ENCODE results near the gene JMJD4. TPM values are rescaled to one million over a fixed set of nuclear protein-coding genes. Genes with fewer than 3 reads are reported as not detected.

The JMJD4 gene
- total and polyA plus RNA-seq, 2 of the 4 experiments (the other 2 are of a cell fraction) = 24.6 to 28.5 TPM

DNA sequence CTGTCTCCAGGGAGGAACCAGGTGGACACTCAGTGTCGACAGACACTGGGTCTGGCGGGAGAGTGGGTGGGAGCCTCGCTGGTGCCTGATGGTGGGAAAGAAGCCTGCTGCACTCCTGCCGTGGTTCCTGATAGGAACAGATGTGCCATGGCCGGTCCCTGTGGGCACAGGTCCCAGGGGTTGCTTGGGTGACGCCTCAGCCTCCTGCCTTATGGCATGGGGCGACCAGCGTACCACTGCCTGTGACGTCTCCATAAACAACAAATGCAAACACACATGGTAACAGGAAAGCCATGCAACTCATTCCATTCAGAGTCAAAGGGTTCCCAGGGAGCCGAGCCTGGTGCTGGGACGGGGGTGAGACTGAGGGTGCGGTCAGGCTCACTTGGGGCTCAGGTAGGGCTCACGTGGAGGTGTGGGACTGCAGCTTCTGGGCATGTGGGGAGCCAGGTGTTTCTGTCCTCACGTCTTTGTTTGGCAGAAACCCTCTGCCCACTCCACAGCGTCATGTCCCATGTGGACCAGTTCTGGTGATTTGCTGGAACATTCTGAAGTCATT is 34.9 kb upstream of the JMJD4 start:
- no peak for TF ChIP-seq MAFK (IDR thresholded peaks at IDR 0.05; ENCODE audit: low read depth, low read length)
- TF ChIP-seq, protein P1, sequence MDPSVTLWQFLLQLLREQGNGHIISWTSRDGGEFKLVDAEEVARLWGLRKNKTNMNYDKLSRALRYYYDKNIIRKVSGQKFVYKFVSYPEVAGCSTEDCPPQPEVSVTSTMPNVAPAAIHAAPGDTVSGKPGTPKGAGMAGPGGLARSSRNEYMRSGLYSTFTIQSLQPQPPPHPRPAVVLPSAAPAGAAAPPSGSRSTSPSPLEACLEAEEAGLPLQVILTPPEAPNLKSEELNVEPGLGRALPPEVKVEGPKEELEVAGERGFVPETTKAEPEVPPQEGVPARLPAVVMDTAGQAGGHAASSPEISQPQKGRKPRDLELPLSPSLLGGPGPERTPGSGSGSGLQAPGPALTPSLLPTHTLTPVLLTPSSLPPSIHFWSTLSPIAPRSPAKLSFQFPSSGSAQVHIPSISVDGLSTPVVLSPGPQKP (IDR thresholded peaks at IDR 0.05; ENCODE audit: borderline replicate concordance, low read depth, low read length) = no peak
- no peaks in the 10 kb centered on the region for H3K27me3 ChIP-seq (ENCODE audit: control insufficient read depth, insufficient read depth, low read length)
- in situ Hi-C loops (cut with MboI; ENCODE audit: low sequenced_read_pairs) (loop anchor here (10.0 kb wide), 1 partner anchor 315 kb away; the partner anchor contains the start of gene ARF1), intact Hi-C loops (cut with micrococcal nuclease) (no loop called here), dilution Hi-C loops (cut with HindIII; ENCODE audit: low sequenced_read_pairs, unreplicated experiment) (no loop called here)
- peaks cover 16% of the 10 kb centered on the region for H3K9me1 ChIP-seq (ENCODE audit: insufficient read depth, low read length)
- no peak overlapping the region for H3K9ac ChIP-seq (ENCODE audit: low read depth, low read length)
- WGBS, 2 experiments (ENCODE audit: extremely low coverage in 2 of 2, insufficient read length in 1 of 2) = no CpG with 5 or more reads among the region's 15 CpGs
- no peak overlapping the region for H3K18ac ChIP-seq (ENCODE audit: low read depth, low read length)
- H3K36me3 ChIP-seq (ENCODE audit: control insufficient read depth, insufficient read depth, low read length) = peaks cover 33% of the 10 kb centered on the region
- no peak overlapping the region for H3K23ac ChIP-seq (ENCODE audit: low read depth, low read length)
- H3K4me3 ChIP-seq (ENCODE audit: insufficient read depth, low read depth, low read length) = no peak overlapping the region
- no peak overlapping the region for H4K8ac ChIP-seq (ENCODE audit: low read depth in 2 of 2, low read length in 2 of 2)
- H4K91ac ChIP-seq (ENCODE audit: insufficient read depth, low read depth, low read length) = no peak overlapping the region
- peaks cover 5 to 35% of the 10 kb centered on the region in 2 experiments; a peak in 3 of 4 replicates for H3K79me1 ChIP-seq (ENCODE audit: low read depth in 1 of 2, low read length in 2 of 2)
- H2BK15ac ChIP-seq (ENCODE audit: low read depth, low read length) = no peak overlapping the region
- H3K56ac ChIP-seq (ENCODE audit: extremely low read depth, insufficient read depth, low read length) = no peak overlapping the region
- H4K20me1 ChIP-seq (ENCODE audit: insufficient read depth, low read length) = peaks cover 19% of the 10 kb centered on the region
- no peak overlapping the region for H2BK20ac ChIP-seq (ENCODE audit: low read depth, low read length)
- no peak overlapping the region for H2BK120ac ChIP-seq (ENCODE audit: low read depth, low read length)
- H3K4me2 ChIP-seq (ENCODE audit: low read depth, low read length) = no peak overlapping the region
- no peak overlapping the region for H2AK9ac ChIP-seq (replicated peaks; ENCODE audit: low read depth, low read length, poor library complexity)
- H2AK5ac ChIP-seq (ENCODE audit: low read depth, low read length) = no peak overlapping the region
- H3K4me1 ChIP-seq (ENCODE audit: control insufficient read depth, insufficient read depth, low read length) = peaks cover 2% of the 10 kb centered on the region; the same call in 1 of the 2 replicates
- H3K27ac ChIP-seq (ENCODE audit: insufficient read depth, low read length) = no peak overlapping the region
- no peaks in the 10 kb centered on the region for H3K9me3 ChIP-seq (ENCODE audit: control insufficient read depth, insufficient read depth, low read length)
- H3K4ac ChIP-seq (ENCODE audit: low read depth, low read length) = no peak overlapping the region
- no TSS peak for BruUV-seq (replicated peaks)
- DNase-seq = no peak
- no peak for ATAC-seq (ENCODE audit: low read depth)
- no peak overlapping the region for H2AFZ ChIP-seq (replicated peaks; ENCODE audit: low read length, poor library complexity)
- POLR2A ChIA-PET (ENCODE audit: unreplicated experiment) = no interaction called here
- H3K14ac ChIP-seq (replicated peaks; ENCODE audit: low read depth, low read length) = no peak overlapping the region
- no peak overlapping the region for H4K5ac ChIP-seq (ENCODE audit: low read depth, low read length)
- H2BK5ac ChIP-seq (ENCODE audit: low read depth, low read length, poor library complexity, severe bottlenecking) = no peak overlapping the region
- CTCF ChIA-PET = no interaction called here
